HG02840 (cell line): ENCODE measurements around the gene CREG1.

ENCODE experiments used
- ATAC-seq: cut with Tn5 transposase; IDR thresholded peaks from one replicate; pipeline ENCODE4 v1.9.1; 2021; ENCODE audit warnings: mild to moderate bottlenecking, moderate library complexity, moderate number of reproducible peaks; ENCODE audit not compliant: unreplicated experiment, low FRiP score

CREG1 gene

GRCh38 chr1:167532964-167533824 lies 20.4 kb downstream of the CREG1 start:
- ATAC-seq: no peak

DNA sequence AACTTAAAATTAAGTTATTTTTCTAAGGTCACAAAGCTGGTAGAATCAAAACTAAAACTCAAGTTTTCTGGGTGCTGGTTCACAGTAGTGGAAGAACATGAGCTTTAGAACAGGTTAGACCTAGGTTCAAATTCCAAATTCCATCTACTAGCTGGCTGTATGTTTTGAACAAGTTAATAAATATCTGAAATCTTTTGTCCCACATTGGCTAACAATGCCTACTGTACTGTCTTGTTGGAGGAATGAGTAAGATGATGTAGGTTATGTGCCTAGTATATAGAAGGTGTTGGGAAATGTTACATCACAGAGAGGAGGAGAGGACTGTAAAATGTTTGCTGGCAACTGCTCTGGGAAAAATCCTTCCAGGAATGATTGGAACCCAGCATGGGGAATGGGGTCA lies 21.2 kb downstream of the CREG1 start:
- no peak for ATAC-seq

DNA sequence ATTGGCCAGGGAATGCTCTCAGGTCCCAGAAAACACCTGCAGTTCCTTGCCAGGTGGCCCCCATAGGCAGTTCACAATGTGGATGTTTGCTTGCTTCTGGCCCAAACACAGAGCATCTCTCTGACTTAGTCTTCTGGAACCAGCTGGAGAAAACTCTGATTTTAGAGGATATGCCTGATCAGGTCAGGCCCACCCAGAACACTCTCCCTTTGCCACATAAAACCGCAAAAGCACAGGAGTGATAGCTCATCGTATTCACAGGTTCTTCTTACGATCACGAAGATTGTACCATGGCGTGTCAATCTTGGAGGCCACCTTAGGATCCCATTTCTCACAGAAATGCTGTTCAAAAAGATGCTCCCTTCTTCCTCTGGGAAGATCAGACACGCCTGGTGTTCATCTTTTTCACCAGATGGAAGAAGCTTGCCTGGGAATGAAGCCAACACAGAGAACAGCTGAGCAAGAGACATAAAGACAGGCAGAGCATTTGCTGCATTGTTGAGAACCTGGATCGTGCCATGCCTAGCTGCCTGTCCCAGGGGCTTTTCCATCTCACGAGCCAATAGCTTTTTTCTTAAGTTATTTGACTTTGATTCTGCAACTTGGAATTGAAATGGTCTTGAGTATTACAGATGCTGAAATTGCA lies 23.6 kb downstream of the CREG1 start:
- no peak for ATAC-seq

DNA sequence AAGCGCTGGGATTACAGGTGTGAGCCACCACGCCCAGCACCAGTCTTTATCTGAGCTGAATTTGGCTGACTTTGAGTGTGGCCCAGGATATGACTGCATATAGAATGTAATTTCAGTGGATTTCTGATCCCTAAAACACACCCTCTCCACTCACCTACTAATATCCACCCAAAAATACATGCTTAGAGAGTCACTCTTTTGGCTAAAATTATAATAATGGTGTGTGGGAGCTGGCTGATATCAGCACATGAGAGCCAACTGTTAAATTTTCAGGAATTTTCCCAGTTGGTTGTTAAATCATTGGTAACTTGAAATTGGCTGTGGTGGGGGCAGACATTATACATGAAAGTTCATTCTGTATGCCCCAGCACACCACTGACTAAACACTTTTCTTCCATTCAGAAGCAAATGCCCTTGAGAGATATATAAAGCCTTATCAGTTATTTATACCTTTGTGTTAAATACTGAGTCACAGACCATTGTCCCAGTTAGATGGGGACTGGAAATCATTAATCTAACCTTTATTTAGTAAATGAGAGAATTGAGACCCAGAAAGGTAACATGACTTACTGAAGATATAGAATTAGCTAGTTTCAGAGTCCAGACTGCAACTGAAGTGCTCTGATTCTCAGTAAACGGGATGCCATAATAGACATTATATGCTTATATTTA lies 25.4 kb downstream of the CREG1 start:
- ATAC-seq: no peak

GRCh38 chr1:167526667-167527383 lies 26.7 kb downstream of the CREG1 start:
- ATAC-seq: no peak

DNA sequence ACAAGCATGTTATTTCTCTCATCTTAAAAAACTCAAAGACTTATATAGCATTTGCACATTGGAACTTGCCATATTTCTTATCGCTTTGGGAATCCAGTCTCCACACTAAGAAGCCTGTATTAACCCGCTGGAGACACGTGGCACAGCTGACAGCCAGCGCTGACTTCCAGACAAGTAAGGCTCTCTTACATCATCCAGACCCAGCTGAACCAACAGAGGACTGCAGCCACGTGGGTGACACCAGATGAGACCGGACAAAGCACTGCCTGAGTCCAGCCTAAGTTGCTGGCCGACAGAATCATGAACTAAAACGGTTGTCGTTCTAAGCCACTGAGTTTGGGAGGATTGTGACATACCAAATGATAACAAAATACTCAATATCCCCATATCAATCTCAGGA lies 28.9 kb downstream of the CREG1 start:
- no peak for ATAC-seq

GRCh38 chr1:167522246-167522645 lies 31.3 kb downstream of the CREG1 start:
- ATAC-seq: no peak

- ATAC-seq: no peak
Measured at GRCh38 chr1:167520711-167521206, 32.8 kb downstream of the CREG1 start.

DNA sequence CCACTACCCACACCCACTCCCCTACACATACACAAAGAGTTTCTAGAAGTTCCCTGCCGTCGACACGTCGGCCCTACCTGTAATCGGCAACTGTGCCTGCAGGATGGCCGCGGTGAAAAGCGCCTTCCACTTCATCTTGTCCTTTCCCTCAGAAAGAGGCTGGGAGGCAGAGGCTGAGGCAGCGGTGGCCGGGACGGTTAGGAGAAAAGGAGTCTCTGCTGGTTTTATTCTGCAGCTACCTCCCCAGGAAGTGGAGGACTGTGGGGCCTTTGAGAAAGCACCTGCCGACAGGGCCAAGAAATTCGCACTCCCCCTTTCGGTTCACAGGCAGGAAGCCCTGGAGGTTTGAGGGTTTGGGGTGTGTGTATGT lies 35.2 kb downstream of the CREG1 start, which contains the start of gene CD247:
Gene CD247, minus strand, starts transcription at position 199 of the 370 bp plus-strand sequence. Its CDS starts 64 bp downstream, at position 135.
- ATAC-seq: no peak

DNA sequence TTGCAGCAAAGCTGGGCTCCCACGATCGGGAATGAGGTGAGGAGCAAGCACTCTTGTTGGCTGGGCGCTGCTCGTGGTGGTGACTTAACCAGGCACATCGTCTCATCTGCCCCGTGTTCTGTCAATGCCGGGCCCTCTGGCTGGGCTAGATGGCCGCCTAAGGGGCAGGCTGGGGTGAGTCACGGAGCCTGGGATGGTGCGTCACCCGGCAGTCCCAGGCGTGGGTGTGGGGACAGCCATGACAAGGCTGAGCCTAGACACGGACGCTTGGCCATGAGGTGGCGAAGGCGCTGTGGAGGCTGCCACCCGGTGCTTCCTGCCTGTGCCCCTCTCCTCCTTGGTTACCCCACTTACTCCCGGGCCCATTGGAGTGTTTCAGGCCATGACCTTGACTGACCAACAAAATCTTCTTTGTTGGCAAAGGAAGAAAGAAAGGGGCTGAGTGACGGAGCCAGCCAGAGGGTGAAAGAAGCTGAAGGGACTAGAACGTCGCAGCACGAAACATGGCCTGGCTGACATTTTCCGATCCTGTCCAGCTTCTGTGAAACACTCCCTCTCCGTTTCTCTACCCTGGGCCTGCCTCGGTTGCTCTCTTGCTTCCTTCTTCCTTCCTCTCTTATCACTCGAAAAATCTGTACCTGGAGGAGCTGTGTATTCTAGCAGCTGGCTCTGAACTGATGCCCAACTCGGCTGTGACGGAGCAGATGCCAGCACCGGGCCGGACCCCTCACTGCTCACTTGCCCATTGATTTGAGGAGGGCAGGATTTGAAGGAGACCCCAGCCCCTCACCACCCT lies 35.8 kb downstream of the CREG1 start:
- ATAC-seq: no peak

GRCh38 chr1:167516404-167517388 lies 36.9 kb downstream of the CREG1 start:
- ATAC-seq: no peak

GRCh38 chr1:167515893-167516321 lies 37.7 kb downstream of the CREG1 start:
- no peak for ATAC-seq

DNA sequence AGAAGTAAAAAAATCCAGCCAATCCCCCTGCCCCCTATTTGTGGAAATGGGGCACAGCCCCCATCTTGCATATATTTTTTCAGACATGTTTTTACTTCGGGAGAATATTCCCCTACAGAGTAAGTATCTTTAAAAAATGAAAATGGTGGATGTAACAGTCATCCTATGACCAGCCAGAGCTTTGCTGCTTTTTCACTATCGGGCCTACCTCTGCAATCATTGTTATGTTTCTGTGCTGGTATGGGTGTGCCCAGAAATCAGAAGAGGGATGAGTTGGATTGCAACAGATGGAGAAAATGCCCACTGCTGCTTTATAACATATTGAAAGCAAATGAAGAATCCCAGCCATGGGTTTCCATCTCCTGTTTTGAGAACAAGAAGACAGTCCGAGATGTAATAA lies 38.1 kb downstream of the CREG1 start:
- no peak for ATAC-seq

GRCh38 chr1:167514288-167514687 lies 39.3 kb downstream of the CREG1 start:
- ATAC-seq: no peak

GRCh38 chr1:167512046-167512654 lies 41.4 kb downstream of the CREG1 start:
- no peak for ATAC-seq

GRCh38 chr1:167511374-167511986 lies 42.1 kb downstream of the CREG1 start:
- no peak for ATAC-seq

- no peak for ATAC-seq
Measured at GRCh38 chr1:167510881-167511280, 42.7 kb downstream of the CREG1 start.

DNA sequence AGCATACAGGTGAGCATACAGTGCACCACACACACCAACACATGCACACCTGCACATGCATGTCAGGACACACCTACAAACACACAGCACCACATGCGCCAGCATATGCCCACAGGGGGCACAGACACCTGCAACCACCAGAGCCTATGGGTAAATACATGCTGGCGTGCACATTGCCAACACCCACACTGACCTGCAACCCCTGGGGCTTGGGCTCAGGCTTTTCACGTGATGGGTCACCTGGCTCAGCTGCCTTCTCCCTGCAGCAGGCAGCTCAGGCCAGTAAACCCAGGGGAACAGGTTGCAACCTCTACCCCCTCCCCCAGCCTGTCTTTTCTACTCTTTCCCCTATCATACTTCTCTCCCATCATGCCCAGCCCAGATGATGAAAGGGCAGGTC lies 43.3 kb downstream of the CREG1 start:
- ATAC-seq: no peak
